ENCODE results near the gene SORBS1.

Gene SORBS1

GRCh38 chr10:95579835-95580535, 18.8 kb upstream of the SORBS1 start:
- H3K27me3 ChIP-seq (ENCODE audit: control insufficient read depth, insufficient read depth, low read length), result no peaks in the 10 kb centered on the region
- DNase-seq (ENCODE audit: low read depth, low spot score), result no peak
- no peak overlapping the region for H3K4me3 ChIP-seq (ENCODE audit: low read length)
- no CpG with 5 or more reads among the region's 2 CpGs for WGBS (ENCODE audit: insufficient coverage, insufficient read length)
- no peaks in the 10 kb centered on the region for H3K9me3 ChIP-seq (ENCODE audit: control insufficient read depth, insufficient read depth, low read length)
- H3K36me3 ChIP-seq (ENCODE audit: control insufficient read depth, insufficient read depth, low read length), result no peaks in the 10 kb centered on the region
- H3K27ac ChIP-seq (ENCODE audit: low read length), result no peak overlapping the region
- no peaks in the 10 kb centered on the region for H3K4me1 ChIP-seq (ENCODE audit: control insufficient read depth, insufficient read depth, low read length)

- H3K27ac ChIP-seq (ENCODE audit: low read length), result no peak overlapping the region
Observed at GRCh38 chr10:95579292-95579691, 18.1 kb upstream of the SORBS1 start.

GRCh38 chr10:95578619-95579018, 17.4 kb upstream of the SORBS1 start:
- H3K36me3 ChIP-seq (ENCODE audit: control insufficient read depth, insufficient read depth, low read length), result no peaks in the 10 kb centered on the region
- no peaks in the 10 kb centered on the region for H3K9me3 ChIP-seq (ENCODE audit: control insufficient read depth, insufficient read depth, low read length)
- no peak overlapping the region for H3K27ac ChIP-seq (ENCODE audit: low read length)
- WGBS (ENCODE audit: insufficient coverage, insufficient read length), result no CpG with 5 or more reads among the region's 2 CpGs
- DNase-seq (ENCODE audit: low read depth, low spot score), result no peak
- no peaks in the 10 kb centered on the region for H3K4me1 ChIP-seq (ENCODE audit: control insufficient read depth, insufficient read depth, low read length)
- no peaks in the 10 kb centered on the region for H3K27me3 ChIP-seq (ENCODE audit: control insufficient read depth, insufficient read depth, low read length)
- H3K4me3 ChIP-seq (ENCODE audit: low read length), result no peak overlapping the region

More at GRCh38 chr10:95579292-95579691, 18.1 kb upstream of the SORBS1 start:
- no peak overlapping the region for H3K4me3 ChIP-seq (ENCODE audit: low read length)
- no peaks in the 10 kb centered on the region for H3K9me3 ChIP-seq (ENCODE audit: control insufficient read depth, insufficient read depth, low read length)
- no peaks in the 10 kb centered on the region for H3K4me1 ChIP-seq (ENCODE audit: control insufficient read depth, insufficient read depth, low read length)
- no peak for DNase-seq (ENCODE audit: low read depth, low spot score)
- WGBS (ENCODE audit: insufficient coverage, insufficient read length), result no CpG with 5 or more reads among the region's 1 CpG
- H3K36me3 ChIP-seq (ENCODE audit: control insufficient read depth, insufficient read depth, low read length), result no peaks in the 10 kb centered on the region
- H3K27me3 ChIP-seq (ENCODE audit: control insufficient read depth, insufficient read depth, low read length), result no peaks in the 10 kb centered on the region

- H3K4me3 ChIP-seq (ENCODE audit: low read length), result no peak overlapping the region
- no peaks in the 10 kb centered on the region for H3K36me3 ChIP-seq (ENCODE audit: control insufficient read depth, insufficient read depth, low read length)
- no peaks in the 10 kb centered on the region for H3K27me3 ChIP-seq (ENCODE audit: control insufficient read depth, insufficient read depth, low read length)
- DNase-seq (ENCODE audit: low read depth, low spot score), result no peak
- no peaks in the 10 kb centered on the region for H3K4me1 ChIP-seq (ENCODE audit: control insufficient read depth, insufficient read depth, low read length)
- WGBS (ENCODE audit: insufficient coverage, insufficient read length), result no CpG with 5 or more reads among the region's 11 CpGs
- no peak overlapping the region for H3K27ac ChIP-seq (ENCODE audit: low read length)
- no peaks in the 10 kb centered on the region for H3K9me3 ChIP-seq (ENCODE audit: control insufficient read depth, insufficient read depth, low read length)
Observed at GRCh38 chr10:95574649-95575365, 13.6 kb upstream of the SORBS1 start.

- H3K4me1 ChIP-seq (ENCODE audit: control insufficient read depth, insufficient read depth, low read length), result no peaks in the 10 kb centered on the region
- H3K36me3 ChIP-seq (ENCODE audit: control insufficient read depth, insufficient read depth, low read length), result no peaks in the 10 kb centered on the region
- H3K27me3 ChIP-seq (ENCODE audit: control insufficient read depth, insufficient read depth, low read length), result no peaks in the 10 kb centered on the region
- no peak for DNase-seq (ENCODE audit: low read depth, low spot score)
- WGBS (ENCODE audit: insufficient coverage, insufficient read length), result no CpG with 5 or more reads among the region's 6 CpGs
- no peaks in the 10 kb centered on the region for H3K9me3 ChIP-seq (ENCODE audit: control insufficient read depth, insufficient read depth, low read length)
- H3K4me3 ChIP-seq (ENCODE audit: low read length), result no peak overlapping the region
- no peak overlapping the region for H3K27ac ChIP-seq (ENCODE audit: low read length)
Observed at GRCh38 chr10:95573964-95574604, 12.9 kb upstream of the SORBS1 start.

- no peaks in the 10 kb centered on the region for H3K4me1 ChIP-seq (ENCODE audit: control insufficient read depth, insufficient read depth, low read length)
- no CpG with 5 or more reads among the region's 3 CpGs for WGBS (ENCODE audit: insufficient coverage, insufficient read length)
- no peak overlapping the region for H3K4me3 ChIP-seq (ENCODE audit: low read length)
- no peaks in the 10 kb centered on the region for H3K27me3 ChIP-seq (ENCODE audit: control insufficient read depth, insufficient read depth, low read length)
- H3K9me3 ChIP-seq (ENCODE audit: control insufficient read depth, insufficient read depth, low read length), result no peaks in the 10 kb centered on the region
- DNase-seq (ENCODE audit: low read depth, low spot score), result no peak
- no peaks in the 10 kb centered on the region for H3K36me3 ChIP-seq (ENCODE audit: control insufficient read depth, insufficient read depth, low read length)
- no peak overlapping the region for H3K27ac ChIP-seq (ENCODE audit: low read length)
Observed at GRCh38 chr10:95573527-95573926, 12.4 kb upstream of the SORBS1 start.

- no peaks in the 10 kb centered on the region for H3K9me3 ChIP-seq (ENCODE audit: control insufficient read depth, insufficient read depth, low read length)
- no peaks in the 10 kb centered on the region for H3K27me3 ChIP-seq (ENCODE audit: control insufficient read depth, insufficient read depth, low read length)
- WGBS (ENCODE audit: insufficient coverage, insufficient read length), result no CpG with 5 or more reads among the region's 7 CpGs
- no peaks in the 10 kb centered on the region for H3K36me3 ChIP-seq (ENCODE audit: control insufficient read depth, insufficient read depth, low read length)
- no peak for DNase-seq (ENCODE audit: low read depth, low spot score)
- no peak overlapping the region for H3K27ac ChIP-seq (ENCODE audit: low read length)
- no peak overlapping the region for H3K4me3 ChIP-seq (ENCODE audit: low read length)
- H3K4me1 ChIP-seq (ENCODE audit: control insufficient read depth, insufficient read depth, low read length), result no peaks in the 10 kb centered on the region
Observed at GRCh38 chr10:95572131-95572820, 11.1 kb upstream of the SORBS1 start.

GRCh38 chr10:95571390-95571789, 10.2 kb upstream of the SORBS1 start:
- H3K4me3 ChIP-seq (ENCODE audit: low read length), result no peak overlapping the region
- H3K27ac ChIP-seq (ENCODE audit: low read length), result no peak overlapping the region
- no peaks in the 10 kb centered on the region for H3K9me3 ChIP-seq (ENCODE audit: control insufficient read depth, insufficient read depth, low read length)
- no CpG with 5 or more reads among the region's 4 CpGs for WGBS (ENCODE audit: insufficient coverage, insufficient read length)
- H3K4me1 ChIP-seq (ENCODE audit: control insufficient read depth, insufficient read depth, low read length), result no peaks in the 10 kb centered on the region
- DNase-seq (ENCODE audit: low read depth, low spot score), result no peak
- H3K27me3 ChIP-seq (ENCODE audit: control insufficient read depth, insufficient read depth, low read length), result no peaks in the 10 kb centered on the region
- H3K36me3 ChIP-seq (ENCODE audit: control insufficient read depth, insufficient read depth, low read length), result no peaks in the 10 kb centered on the region

- Histone ChIP-seq H3K27me3 (ENCODE audit: control insufficient read depth, insufficient read depth, low read length) (no peaks in the 10 kb centered on the region), H3K27ac (ENCODE audit: low read length) (no peak overlapping the region), H3K9me3 (ENCODE audit: control insufficient read depth, insufficient read depth, low read length) (no peaks in the 10 kb centered on the region), H3K4me1 (ENCODE audit: control insufficient read depth, insufficient read depth, low read length) (no peaks in the 10 kb centered on the region), H3K4me3 (ENCODE audit: low read length) (no peak overlapping the region), H3K36me3 (ENCODE audit: control insufficient read depth, insufficient read depth, low read length) (no peaks in the 10 kb centered on the region)
- DNase-seq (ENCODE audit: low read depth, low spot score), result no peak
Observed at GRCh38 chr10:95569368-95569767, 8.2 kb upstream of the SORBS1 start.

GRCh38 chr10:95567903-95568630, 6.9 kb upstream of the SORBS1 start:
- no peaks in the 10 kb centered on the region for H3K27me3 ChIP-seq (ENCODE audit: control insufficient read depth, insufficient read depth, low read length)
- H3K4me3 ChIP-seq (ENCODE audit: low read length), result no peak overlapping the region
- no peaks in the 10 kb centered on the region for H3K4me1 ChIP-seq (ENCODE audit: control insufficient read depth, insufficient read depth, low read length)
- H3K27ac ChIP-seq (ENCODE audit: low read length), result no peak overlapping the region
- H3K9me3 ChIP-seq (ENCODE audit: control insufficient read depth, insufficient read depth, low read length), result no peaks in the 10 kb centered on the region
- no peaks in the 10 kb centered on the region for H3K36me3 ChIP-seq (ENCODE audit: control insufficient read depth, insufficient read depth, low read length)
- no CpG with 5 or more reads among the region's 5 CpGs for WGBS (ENCODE audit: insufficient coverage, insufficient read length)
- DNase-seq (ENCODE audit: low read depth, low spot score), result no peak
